Mucosa of descending colon (tissue), 3 donors: ENCODE data around the gene HOXB3. TPM values are rescaled to one million over a fixed set of nuclear protein-coding genes. Genes with fewer than 3 reads are reported as not detected.
A peak's percentile ranks its signal among the peaks of the same experiment; 100 is the strongest.

Experiments
- ATAC-seq: fragments of 200-7000 bp; cut with Tn5 transposase; one replicate; pipeline ENCODE4 v1.9.1; 2020; ENCODE audit warnings: mild to moderate bottlenecking, moderate library complexity
- DNase-seq, 3 donors: peaks; one replicate each; pipeline ENCODE4 v3.0.0-alpha.2; 2020
- H3K36me3 ChIP-seq: fragments of 200-600 bp; one replicate; pipeline ENCODE4 v1.8.0; 2021; ENCODE audit warnings: low read depth, mild to moderate bottlenecking
- H3K4me1 ChIP-seq: fragments of 200-600 bp; one replicate; pipeline ENCODE4 v1.8.0; 2021; ENCODE audit warnings: low read depth, mild to moderate bottlenecking
- H3K4me3 ChIP-seq: fragments of 200-600 bp; one replicate; pipeline ENCODE4 v1.8.0; 2021; ENCODE audit warnings: mild to moderate bottlenecking
- H3K9me3 ChIP-seq: fragments of 200-600 bp; one replicate; pipeline ENCODE4 v1.8.0; 2021; ENCODE audit warnings: mild to moderate bottlenecking
- CTCF ChIP-seq: fragments of 200-600 bp; IDR thresholded peaks from one replicate; pipeline ENCODE4 v1.8.0; 2022; ENCODE audit warnings: antibody characterized with exemption, mild to moderate bottlenecking
- intact Hi-C, 2 donors: fragments of 100-400 bp; cut with DNase I in 1 of 2; cut with micrococcal nuclease in 1 of 2; formaldehyde crosslinking; loops; one replicate each; pipeline versions ENCODE4 v1.11.0 to v1.11.1; 2022; cut with DNase I, micrococcal nuclease
- long read RNA-seq, 2 donors: library from polyadenylated mRNA; unstranded; transcript quantifications; one replicate each; pipeline ENCODE4 v2.0.0, GENCODE V29; 2019 to 2021
- total RNA-seq, 3 donors: library from RNA; stranded (reverse); fragmentation: NEBNext Ultra II Directional in 2 of 3; extraction: Animal tissue kit (Norgen Biotek cat#: 25700) in 2 of 3; gene quantifications; one replicate each; pipeline versions ENCODE4 v1.2.1 to v1.2.4, GENCODE V29; 2021 to 2023
- donor health status: DM: no; HTN: no; CAD: no; lungs with moderate emphysema.
- donor health status: DM: no; HTN: no; CAD: no.
- donor health status: DM: no; HTN: yes; CAD: no.

HOXB3 gene
- total RNA-seq, result 10 to 100 TPM; 42.4 to 64.8 (median 43.4) TPM
- long read RNA-seq, donor 1, full-length matches to known transcripts, result 2 of 22 reads
- long read RNA-seq, donor 1, partial matches to known transcripts, result 0 of 22 reads
- long read RNA-seq, donor 1, other reads (novel, unspliced or antisense), result 20 of 22 reads
- long read RNA-seq, donor 2, result 0 reads

- no peak for DNase-seq
- Histone ChIP-seq H3K9me3 (no peaks in the 10 kb centered on the region), H3K36me3 (no peaks in the 10 kb centered on the region), H3K4me1 (peaks cover 48% of the 10 kb centered on the region), H3K4me3 (no peak within 1 kb of the TSS)
- intact Hi-C loops, result no loop called here
- TF ChIP-seq CTCF, result no peak
- ATAC-seq, result peak; percentile 30
Measured at GRCh38 chr17:48589831-48590606, at the start of gene HOXB3. TSS of gene HOXB3 (minus strand) at chr17:48590241. CDS start at chr17:48552474, 37,767 bp downstream.

GRCh38 chr17:48639136-48639535 is 49.1 kb upstream of the HOXB3 start:
- ATAC-seq (peak; percentile 63), DNase-seq (peak; percentile 89 to 91 (median 91))
- no peaks in the 10 kb centered on the region for H3K36me3 ChIP-seq
- no peak overlapping the region for H3K4me3 ChIP-seq
- no peak for TF ChIP-seq CTCF
- H3K9me3 ChIP-seq, result no peaks in the 10 kb centered on the region
- peaks cover 7% of the 10 kb centered on the region for H3K4me1 ChIP-seq
- intact Hi-C loops, result no loop called here

- no peak for TF ChIP-seq CTCF
- DNase-seq (peak in 2 of 3 donors; percentile 45), ATAC-seq (peak; percentile 7)
- H3K4me1 ChIP-seq, result peaks cover 12% of the 10 kb centered on the region
- no peaks in the 10 kb centered on the region for H3K36me3 ChIP-seq
- intact Hi-C loops, result no loop called here
- no peaks in the 10 kb centered on the region for H3K9me3 ChIP-seq
- peak overlapping the region; percentile 12 for H3K4me3 ChIP-seq
Measured at GRCh38 chr17:48637323-48638260, 47.6 kb upstream of the HOXB3 start.

- TF ChIP-seq CTCF, result peak; percentile 70
Measured at GRCh38 chr17:48636177-48637018, 46.4 kb upstream of the HOXB3 start.

More at GRCh38 chr17:48636177-48637018, 46.4 kb upstream of the HOXB3 start:
- no peak overlapping the region for H3K4me3 ChIP-seq
- H3K36me3 ChIP-seq, result no peaks in the 10 kb centered on the region
- DNase-seq, result peak; percentile 90 to 94 (median 92)
- no peaks in the 10 kb centered on the region for H3K9me3 ChIP-seq
- intact Hi-C loops, result no loop called here
- ATAC-seq, result peak; percentile 64
- peaks cover 7% of the 10 kb centered on the region for H3K4me1 ChIP-seq
